Loucy (cell line): ENCODE measurements around the gene ELMO1.

Experiments used
- H2AFZ ChIP-seq: fragments of 200-600 bp; sonication (generic); 2 replicates; pipeline ENCODE4 v1.6.0; 2016; ENCODE audit warnings: antibody characterized with exemption, mild to moderate bottlenecking, low read length, moderate library complexity
- H3F3A ChIP-seq: fragments of 200-600 bp; 2 replicates; pipeline ENCODE4 v1.6.0; 2016; ENCODE audit warnings: antibody characterized with exemption, low read depth, mild to moderate bottlenecking
- H3K27me3 ChIP-seq: fragments of 200-600 bp; sonication (generic); 2 replicates; pipeline ENCODE4 v1.6.1; 2014; ENCODE audit warnings: low read length, mild to moderate bottlenecking; ENCODE audit not compliant: insufficient read depth, poor library complexity, severe bottlenecking
- H3K36me3 ChIP-seq: fragments of 200-600 bp; sonication (generic); 2 replicates; pipeline ENCODE4 v1.6.1; 2016; ENCODE audit warnings: low read length; ENCODE audit not compliant: insufficient read depth
- H3K4me1 ChIP-seq: fragments of 200-600 bp; sonication (generic); 2 replicates; pipeline ENCODE4 v1.5.1; 2014; ENCODE audit warnings: low read length, mild to moderate bottlenecking; ENCODE audit not compliant: insufficient read depth, poor library complexity, severe bottlenecking
- H3K4me2 ChIP-seq: fragments of 200-600 bp; sonication (generic); 2 replicates; pipeline ENCODE4 v1.6.0; 2014; ENCODE audit warnings: antibody characterized with exemption, low read length, low read depth, mild to moderate bottlenecking; ENCODE audit not compliant: poor library complexity, severe bottlenecking
- H3K4me3 ChIP-seq: fragments of 200-600 bp; sonication (generic); 2 replicates; pipeline ENCODE4 v1.5.1; 2014; ENCODE audit warnings: low read length, mild to moderate bottlenecking, mixed read lengths; ENCODE audit not compliant: poor library complexity, severe bottlenecking
- H3K79me2 ChIP-seq: fragments of 200-600 bp; sonication (generic); 2 replicates; pipeline ENCODE4 v1.6.1; 2014; ENCODE audit warnings: low read length; ENCODE audit not compliant: insufficient read depth
- H3K9ac ChIP-seq: fragments of 200-600 bp; sonication (generic); 2 replicates; pipeline ENCODE4 v1.6.0; 2014; ENCODE audit warnings: mild to moderate bottlenecking, low read depth, low read length, moderate library complexity; ENCODE audit not compliant: poor library complexity, severe bottlenecking
- H3K9me2 ChIP-seq: fragments of 200-600 bp; sonication (generic); replicated peaks from 2 replicates; pipeline ENCODE4 v1.6.1; 2016; ENCODE audit warnings: low read depth, low read length, mixed read lengths
- H3K9me3 ChIP-seq: fragments of 200-600 bp; sonication (generic); 2 replicates; pipeline ENCODE4 v1.6.1; 2014; ENCODE audit warnings: mild to moderate bottlenecking, antibody characterized with exemption, low read length, low read depth; ENCODE audit not compliant: insufficient read depth
- H4K20me1 ChIP-seq: fragments of 200-600 bp; sonication (generic); 2 replicates; pipeline ENCODE4 v1.6.0; 2014; ENCODE audit warnings: antibody characterized with exemption, low read length, mild to moderate bottlenecking; ENCODE audit not compliant: insufficient read depth, poor library complexity, severe bottlenecking
- CTCF ChIP-seq: fragments of 200-600 bp; sonication (generic); conservative IDR thresholded peaks from 2 replicates; pipeline ENCODE4 v1.5.1; 2014; ENCODE audit warnings: mild to moderate bottlenecking, antibody characterized with exemption, low read length
- EZH2phosphoT487 ChIP-seq: fragments of 200-600 bp; IDR thresholded peaks from 2 replicates; pipeline ENCODE4 v1.6.1; 2018; ENCODE audit warnings: antibody characterized with exemption, mild to moderate bottlenecking, moderate library complexity, borderline replicate concordance

Gene ELMO1

GRCh38 chr7:37225285-37225969 lies 223.2 kb downstream of the ELMO1 start:
- no peak overlapping the region for H3K9ac ChIP-seq
- H3K4me3 ChIP-seq = no peak overlapping the region
- H2AFZ ChIP-seq = no peak overlapping the region
- H3K4me1 ChIP-seq = peaks cover 15% of the 10 kb centered on the region
- no peaks in the 10 kb centered on the region for H3K27me3 ChIP-seq
- no peaks in the 10 kb centered on the region for H3K9me3 ChIP-seq
- no peaks in the 10 kb centered on the region for H3K9me2 ChIP-seq
- TF ChIP-seq CTCF = no peak
- TF ChIP-seq EZH2phosphoT487 = no peak
- H3K79me2 ChIP-seq = no peaks in the 10 kb centered on the region
- H3K4me2 ChIP-seq = no peak overlapping the region
- H3F3A ChIP-seq = no peaks in the 10 kb centered on the region
- peaks cover 21% of the 10 kb centered on the region for H4K20me1 ChIP-seq
- peaks cover 64% of the 10 kb centered on the region; the same call in 1 of the 2 replicates for H3K36me3 ChIP-seq

- Histone ChIP-seq H4K20me1 (peaks cover 16% of the 10 kb centered on the region), H3K9me3 (no peaks in the 10 kb centered on the region), H3K4me2 (no peak overlapping the region), H3F3A (no peaks in the 10 kb centered on the region), H3K4me1 (peaks cover 9% of the 10 kb centered on the region), H3K4me3 (no peak overlapping the region), H3K9me2 (no peaks in the 10 kb centered on the region), H3K79me2 (no peaks in the 10 kb centered on the region), H3K9ac (no peak overlapping the region), H3K36me3 (peaks cover 68% of the 10 kb centered on the region), H3K27me3 (no peaks in the 10 kb centered on the region), H2AFZ (no peak overlapping the region)
- TF ChIP-seq CTCF = no peak
- TF ChIP-seq EZH2phosphoT487 = no peak
Observed at GRCh38 chr7:37224746-37225145, 223.9 kb downstream of the ELMO1 start.

- H3K27me3 ChIP-seq = no peaks in the 10 kb centered on the region
- TF ChIP-seq CTCF = no peak
- no peak for TF ChIP-seq EZH2phosphoT487
Observed at GRCh38 chr7:37220664-37221063, 228.0 kb downstream of the ELMO1 start.

More at GRCh38 chr7:37220664-37221063, 228.0 kb downstream of the ELMO1 start:
- peaks cover 68% of the 10 kb centered on the region for H3K36me3 ChIP-seq
- no peak overlapping the region for H3K9ac ChIP-seq
- no peak overlapping the region for H2AFZ ChIP-seq
- H3K4me3 ChIP-seq = no peak overlapping the region
- no peaks in the 10 kb centered on the region for H3F3A ChIP-seq
- no peaks in the 10 kb centered on the region for H3K9me3 ChIP-seq
- peaks cover 2% of the 10 kb centered on the region for H4K20me1 ChIP-seq
- no peak overlapping the region for H3K4me2 ChIP-seq
- no peaks in the 10 kb centered on the region for H3K79me2 ChIP-seq
- H3K9me2 ChIP-seq = no peaks in the 10 kb centered on the region
- H3K4me1 ChIP-seq = peaks cover 15% of the 10 kb centered on the region
